ENCODE data around the gene KRT28. TPM values are rescaled to one million over a fixed set of nuclear protein-coding genes. Genes with fewer than 3 reads are reported as not detected.

KRT28 gene
- total RNA-seq = not detected in 2 replicates
- polyA plus RNA-seq = not detected in 2 replicates

- H3K4me3 ChIP-seq = no peak within 1 kb of the TSS
- no peak for DNase-seq (ENCODE audit: low read depth in 1 of 2, low spot score in 1 of 2)
- no peak within 1 kb of the TSS for H3K27ac ChIP-seq
- TF ChIP-seq CTCF (IDR thresholded peaks at IDR 0.05; ENCODE audit: low read depth, low read length) = no peak
- H3K36me3 ChIP-seq = no peaks in the 10 kb centered on the region
- H3K4me1 ChIP-seq (ENCODE audit: low read depth) = no peaks in the 10 kb centered on the region
- H3K27me3 ChIP-seq = peaks cover 62% of the 10 kb centered on the region
- H3K9me3 ChIP-seq (ENCODE audit: low read depth) = no peaks in the 10 kb centered on the region
Measured at GRCh38 chr17:40799859-40800258, at the start of gene KRT28. KRT28 (minus strand) TSS chr17:40799959; CDS start chr17:40799893, 66 bp downstream.

GRCh38 chr17:40848583-40849235 lies 49.0 kb upstream of the KRT28 start:
- no peak for DNase-seq (ENCODE audit: low read depth in 1 of 2, low spot score in 1 of 2)
- H3K9me3 ChIP-seq (ENCODE audit: low read depth) = no peaks in the 10 kb centered on the region
- H3K27ac ChIP-seq = no peak overlapping the region
- H3K36me3 ChIP-seq = no peaks in the 10 kb centered on the region
- H3K27me3 ChIP-seq = peaks cover 56% of the 10 kb centered on the region
- no peak for TF ChIP-seq CTCF (IDR thresholded peaks at IDR 0.05; ENCODE audit: low read depth, low read length)
- H3K4me1 ChIP-seq (ENCODE audit: low read depth) = no peaks in the 10 kb centered on the region
- no peak overlapping the region for H3K4me3 ChIP-seq

DNA sequence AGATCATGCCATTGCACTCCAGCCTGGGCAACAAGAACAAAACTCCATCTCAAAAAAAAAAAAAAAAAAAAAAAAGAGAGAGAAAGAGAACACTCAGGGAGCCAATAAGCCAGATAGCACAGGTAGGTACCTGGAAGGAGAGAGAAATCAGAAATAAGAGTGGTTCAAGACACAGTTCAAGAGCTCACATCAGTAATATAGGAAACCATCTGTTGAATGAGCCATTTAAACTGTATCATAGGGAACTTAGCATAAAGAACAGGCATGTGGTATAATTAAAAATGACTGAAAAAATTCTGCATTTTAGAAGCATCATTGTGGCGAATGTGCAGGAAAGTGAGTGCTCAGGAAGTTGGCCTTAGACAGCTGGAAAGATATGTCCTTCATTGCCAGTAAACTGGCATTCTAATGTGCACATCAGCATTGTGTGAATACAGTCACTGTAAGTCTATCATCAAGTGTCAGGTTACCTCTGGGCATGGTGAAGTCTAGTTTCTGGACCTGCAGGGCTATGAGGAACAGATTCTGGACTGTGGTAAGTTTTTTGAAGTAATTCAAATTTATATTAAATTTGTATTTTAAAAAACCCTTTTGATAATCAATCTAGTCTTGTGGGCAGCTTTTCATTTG lies 46.9 kb upstream of the KRT28 start:
- H3K27me3 ChIP-seq = peaks cover 74% of the 10 kb centered on the region
- no peaks in the 10 kb centered on the region for H3K36me3 ChIP-seq
- no peak for DNase-seq (ENCODE audit: low read depth in 1 of 2, low spot score in 1 of 2)
- no peaks in the 10 kb centered on the region for H3K9me3 ChIP-seq (ENCODE audit: low read depth)
- no peak for TF ChIP-seq CTCF (IDR thresholded peaks at IDR 0.05; ENCODE audit: low read depth, low read length)
- H3K4me1 ChIP-seq (ENCODE audit: low read depth) = no peaks in the 10 kb centered on the region
- H3K27ac ChIP-seq = no peak overlapping the region
- H3K4me3 ChIP-seq = no peak overlapping the region

- no peaks in the 10 kb centered on the region for H3K9me3 ChIP-seq (ENCODE audit: low read depth)
- DNase-seq (ENCODE audit: low read depth in 1 of 2, low spot score in 1 of 2) = no peak
- TF ChIP-seq CTCF (IDR thresholded peaks at IDR 0.05; ENCODE audit: low read depth, low read length) = no peak
- no peaks in the 10 kb centered on the region for H3K36me3 ChIP-seq
- no peak overlapping the region for H3K4me3 ChIP-seq
- H3K27ac ChIP-seq = no peak overlapping the region
- H3K4me1 ChIP-seq (ENCODE audit: low read depth) = no peaks in the 10 kb centered on the region
- H3K27me3 ChIP-seq = peaks cover 75% of the 10 kb centered on the region
Measured at GRCh38 chr17:40844671-40845107, 44.9 kb upstream of the KRT28 start.

DNA sequence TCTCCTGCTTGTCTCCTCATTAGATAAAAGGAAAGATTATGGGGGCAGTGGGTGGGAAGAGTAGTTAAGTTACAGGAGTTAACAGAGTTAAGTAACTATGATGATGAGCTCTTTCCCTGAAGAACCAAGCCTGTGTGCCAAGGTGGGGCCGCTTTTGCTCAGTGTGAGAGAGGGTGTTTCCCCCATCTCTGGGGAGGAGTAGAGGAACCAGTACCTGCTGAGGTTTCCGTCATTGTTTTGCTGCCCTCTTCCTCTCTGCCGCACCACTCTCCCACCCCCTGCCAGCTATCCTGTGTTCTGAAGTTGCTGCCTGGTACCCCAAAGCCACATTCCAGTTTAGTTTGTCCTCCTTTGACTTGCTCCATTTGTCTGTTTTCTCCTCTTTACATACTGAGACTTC lies 43.5 kb upstream of the KRT28 start:
- no peak for DNase-seq (ENCODE audit: low read depth in 1 of 2, low spot score in 1 of 2)
- Histone ChIP-seq H3K27ac (no peak overlapping the region), H3K4me3 (no peak overlapping the region), H3K36me3 (no peaks in the 10 kb centered on the region), H3K9me3 (ENCODE audit: low read depth) (no peaks in the 10 kb centered on the region), H3K27me3 (peaks cover 77% of the 10 kb centered on the region), H3K4me1 (ENCODE audit: low read depth) (no peaks in the 10 kb centered on the region)
- TF ChIP-seq CTCF (IDR thresholded peaks at IDR 0.05; ENCODE audit: low read depth, low read length) = no peak

All from cardiac muscle cell (in vitro differentiated cells and primary cell).